HG02973 (cell line): Measurements from ENCODE around the gene FUBP1.
"Not testable (repeated sequence)": the region's sequence is repeated elsewhere in the genome, so short reads cannot be mapped to it uniquely, and the experiment has no call there.

Experiments used
- ATAC-seq: cut with Tn5 transposase; IDR thresholded peaks from one replicate; pipeline ENCODE4 v1.9.1; 2021; ENCODE audit warnings: moderate library complexity; ENCODE audit not compliant: unreplicated experiment

The FUBP1 gene

GRCh38 chr1:77989744-77990143 lies 10.9 kb upstream of the FUBP1 start:
- no peak for ATAC-seq

DNA sequence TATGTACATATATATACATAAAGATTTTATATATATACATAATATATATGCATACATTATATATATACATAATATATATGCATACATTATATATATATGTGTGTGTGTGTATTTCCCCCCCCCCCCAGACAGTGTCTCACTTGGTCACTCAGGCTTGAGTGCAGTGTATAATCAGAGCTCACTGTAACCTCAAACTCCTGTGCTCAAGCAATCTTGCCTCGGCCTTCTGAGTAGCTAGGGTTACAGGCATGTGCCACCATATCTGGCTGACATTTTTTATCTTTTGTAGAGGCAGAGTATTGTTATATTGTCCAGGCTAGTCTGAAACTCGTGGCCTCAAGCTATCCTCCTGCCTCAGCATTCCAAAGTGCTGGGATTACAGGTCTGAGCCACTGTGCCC lies 9.0 kb upstream of the FUBP1 start:
- ATAC-seq: no peak

DNA sequence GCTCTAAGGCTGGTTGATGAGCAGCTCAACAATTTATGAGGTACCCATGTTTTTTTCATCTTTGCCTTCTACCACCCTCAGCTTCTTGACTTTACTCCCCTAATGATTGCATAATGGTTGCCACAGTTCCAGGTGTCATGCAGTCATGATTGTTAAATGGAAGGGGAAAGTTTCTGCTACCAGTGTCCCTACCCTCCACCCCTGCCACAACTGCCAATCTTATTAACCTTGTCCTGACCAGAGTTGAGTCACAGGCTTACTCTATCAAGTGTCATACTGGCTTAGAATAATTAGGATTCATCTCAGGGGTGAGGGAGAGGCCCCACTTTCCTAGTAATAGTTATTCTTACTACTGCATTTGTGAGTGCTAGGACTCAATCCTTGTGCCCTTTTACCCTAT lies 7.9 kb upstream of the FUBP1 start:
- no peak for ATAC-seq

GRCh38 chr1:77984629-77985028 lies 5.8 kb upstream of the FUBP1 start:
- ATAC-seq: no peak

- ATAC-seq: no peak
These were observed 5.1 kb upstream of the FUBP1 start for GRCh38 chr1:77983997-77984355.

DNA sequence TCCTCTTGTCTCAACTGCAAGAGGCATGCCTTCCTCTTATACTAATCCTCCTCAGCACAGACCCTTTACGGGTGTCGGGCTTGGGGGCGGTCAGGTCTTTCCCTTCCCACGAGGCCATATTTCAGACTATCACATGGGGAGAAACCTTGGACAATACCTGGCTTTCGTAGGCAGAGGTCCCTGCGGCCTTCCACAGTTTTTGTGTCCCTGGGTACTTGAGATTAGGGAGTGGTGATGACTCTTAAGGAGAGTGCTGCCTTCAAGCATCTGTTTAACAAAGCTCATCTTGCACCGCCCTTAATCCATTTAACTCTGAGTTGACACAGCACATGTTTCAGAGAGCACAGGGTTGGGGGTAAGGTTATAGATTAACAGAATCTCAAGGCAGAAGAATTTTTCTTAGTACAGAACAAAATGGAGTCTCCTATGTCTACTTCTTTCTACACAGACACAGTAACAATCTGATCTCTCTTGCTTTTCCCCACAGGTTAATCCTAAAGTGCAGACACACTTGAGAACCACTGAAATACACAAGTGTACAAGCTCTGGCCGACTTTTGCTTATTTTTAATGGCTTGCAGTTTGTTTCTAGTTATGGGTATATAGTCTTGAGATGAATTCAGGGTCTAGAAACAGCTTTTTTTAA lies 4.6 kb upstream of the FUBP1 start:
- not testable (repeated sequence) for ATAC-seq

DNA sequence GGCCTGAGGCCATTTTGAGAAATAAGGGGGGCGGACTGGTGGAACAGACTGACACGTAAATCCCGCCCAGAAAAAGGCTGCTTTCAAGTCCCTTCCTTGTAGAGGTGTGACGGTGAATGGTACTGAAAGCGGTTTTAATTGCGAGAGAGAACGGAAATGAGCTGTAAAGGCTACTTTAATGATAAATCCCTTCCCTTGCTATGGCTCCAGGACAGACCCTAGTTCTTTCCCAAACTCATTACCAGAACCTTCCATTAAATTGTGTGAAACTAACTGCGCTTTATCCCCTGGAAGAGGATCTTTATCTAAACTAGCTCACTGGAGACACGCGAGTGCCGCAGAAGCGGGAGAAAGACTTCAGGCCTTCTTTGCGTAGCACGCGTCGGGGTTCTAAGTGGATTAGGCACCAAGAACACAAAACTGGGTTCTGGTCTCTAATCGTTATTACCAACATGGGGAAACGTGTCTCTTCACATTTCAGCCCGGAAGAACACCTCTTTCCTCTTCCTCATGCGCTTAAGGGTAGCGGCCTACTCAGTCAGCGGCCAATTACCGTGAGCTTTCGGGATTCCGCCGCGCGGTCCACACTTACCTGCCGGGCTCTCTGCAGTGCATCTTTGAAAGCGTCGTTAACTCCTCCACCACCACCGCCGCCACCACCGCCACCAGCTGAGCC lies 441 bp downstream of the FUBP1 start:
- peak; percentile 68 for ATAC-seq

- ATAC-seq: no peak
These were observed 931 bp downstream of the FUBP1 start for GRCh38 chr1:77977989-77978292.

GRCh38 chr1:77976433-77977076 lies 2.3 kb downstream of the FUBP1 start:
- no peak for ATAC-seq

GRCh38 chr1:77975907-77976306 lies 3.0 kb downstream of the FUBP1 start:
- ATAC-seq: no peak

DNA sequence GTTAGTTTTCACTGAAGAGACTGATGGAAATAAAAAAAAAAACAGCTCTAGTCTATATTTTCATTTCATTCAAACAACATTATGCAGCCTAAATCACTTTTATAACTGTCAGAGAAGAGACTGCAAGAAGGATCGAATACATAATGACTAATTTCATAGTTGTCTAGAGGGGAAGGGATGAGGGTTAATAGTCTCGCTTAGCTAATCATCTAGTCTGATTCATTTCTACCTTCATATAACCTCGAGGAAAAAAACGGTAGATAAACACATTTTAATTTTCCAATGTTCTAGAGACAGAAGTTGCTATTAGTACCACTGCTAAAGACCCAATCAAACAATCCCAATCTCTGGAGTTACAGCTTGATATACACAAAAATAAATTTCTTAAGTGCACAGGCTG lies 3.5 kb downstream of the FUBP1 start:
- ATAC-seq: no peak

DNA sequence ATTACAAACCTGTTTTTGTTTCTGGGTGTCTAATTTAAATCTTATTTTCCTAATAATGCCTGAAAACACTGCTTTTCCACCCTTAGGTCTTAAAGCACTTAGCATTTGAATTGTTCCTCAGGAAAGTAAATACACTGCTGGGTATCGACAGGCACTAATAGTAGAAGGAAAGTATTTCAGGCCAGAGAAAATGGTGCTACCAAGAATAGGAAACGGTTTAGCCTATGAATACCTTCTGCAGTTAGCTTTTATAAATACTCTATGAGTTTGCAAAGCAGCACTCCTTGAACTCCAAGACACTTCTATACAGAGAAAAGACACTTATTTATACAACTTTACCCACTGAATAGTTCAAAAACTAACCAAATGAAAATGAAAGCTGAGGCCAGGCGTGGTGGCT lies 6.8 kb downstream of the FUBP1 start:
- ATAC-seq: no peak

DNA sequence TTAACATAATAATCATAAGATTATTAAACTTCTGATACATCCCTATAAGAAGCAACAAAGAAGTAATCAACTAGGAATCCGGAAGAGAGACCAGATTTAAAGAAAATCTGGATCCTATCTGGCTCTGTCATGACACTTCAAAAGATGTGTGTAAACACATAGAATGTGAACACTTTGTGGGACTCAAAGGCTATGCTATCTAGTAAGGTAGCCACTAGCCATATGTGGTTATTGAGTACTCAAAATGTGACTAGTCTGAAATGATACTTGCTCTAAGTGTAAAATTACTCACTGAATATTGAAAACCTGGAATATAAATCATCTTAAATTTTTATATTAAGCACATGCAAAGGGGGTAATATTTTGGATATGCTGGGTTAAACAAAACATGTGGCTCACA lies 8.7 kb downstream of the FUBP1 start:
- ATAC-seq: no peak

GRCh38 chr1:77966291-77966690 lies 12.6 kb downstream of the FUBP1 start:
- no peak for ATAC-seq

GRCh38 chr1:77961392-77961791 lies 17.5 kb downstream of the FUBP1 start:
- ATAC-seq: no peak

DNA sequence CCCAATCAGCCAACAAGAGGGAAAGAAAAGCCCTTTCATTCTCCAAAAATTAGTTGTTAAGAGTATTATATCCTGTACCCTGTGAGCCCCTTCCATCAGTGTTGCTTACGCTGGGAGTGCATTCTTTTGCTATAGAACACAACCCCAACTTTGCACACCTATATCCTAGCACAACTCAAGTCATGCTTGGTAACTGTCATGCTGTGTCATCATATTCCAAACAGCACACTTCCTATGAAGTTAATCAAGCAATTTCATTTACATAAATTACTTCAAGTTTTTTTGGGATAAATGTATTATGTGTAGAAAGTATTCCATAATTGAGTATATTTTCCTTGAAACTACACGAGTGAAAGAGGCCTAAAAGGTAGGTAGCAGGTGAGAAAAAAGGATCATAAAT lies 20.0 kb downstream of the FUBP1 start:
- ATAC-seq: no peak

- ATAC-seq: no peak
These were observed 20.5 kb downstream of the FUBP1 start for GRCh38 chr1:77958391-77958790.

DNA sequence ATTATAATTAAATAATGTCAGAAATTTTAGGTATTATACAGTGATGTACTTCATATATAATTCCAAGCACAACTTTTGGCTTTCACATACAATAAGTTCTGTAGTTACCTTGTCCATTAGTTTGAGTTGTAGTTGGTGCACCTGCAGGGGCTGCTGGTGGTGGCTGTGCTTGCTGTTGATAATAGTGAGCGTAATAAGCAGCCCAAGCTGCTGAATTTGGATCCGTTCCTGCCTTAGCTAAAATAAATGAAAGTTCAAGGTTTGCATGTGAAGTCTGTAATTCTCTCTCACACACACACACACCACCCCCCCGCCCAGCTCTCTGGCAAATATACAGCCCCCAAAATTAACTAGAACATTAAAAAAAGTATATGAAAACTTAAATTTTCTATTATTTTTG lies 22.4 kb downstream of the FUBP1 start:
- ATAC-seq: no peak

- ATAC-seq: no peak
These were observed 23.2 kb downstream of the FUBP1 start for GRCh38 chr1:77955709-77956108.

- ATAC-seq: no peak
These were observed 24.4 kb downstream of the FUBP1 start for GRCh38 chr1:77954521-77954920.

DNA sequence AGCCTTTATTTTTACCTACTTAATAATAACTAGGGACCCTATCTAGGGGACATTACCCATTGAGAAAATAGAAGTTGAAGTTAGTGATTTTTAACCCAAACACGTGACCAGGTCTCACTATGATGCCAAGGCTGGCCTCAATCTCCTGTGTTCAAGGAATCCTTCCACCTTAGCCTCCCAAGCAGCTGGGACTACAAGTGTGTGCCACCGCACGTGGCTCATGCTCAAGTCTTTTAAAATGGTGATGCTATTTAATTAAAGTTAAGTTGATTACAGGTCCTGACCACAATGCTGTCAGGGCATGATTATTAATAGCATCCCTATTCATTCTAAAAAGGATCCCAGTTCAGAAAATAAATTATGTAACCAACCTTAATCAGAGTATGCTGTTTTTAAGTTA lies 25.0 kb downstream of the FUBP1 start:
- ATAC-seq: no peak

- ATAC-seq: no peak
These were observed 27.5 kb downstream of the FUBP1 start for GRCh38 chr1:77951328-77951727.

DNA sequence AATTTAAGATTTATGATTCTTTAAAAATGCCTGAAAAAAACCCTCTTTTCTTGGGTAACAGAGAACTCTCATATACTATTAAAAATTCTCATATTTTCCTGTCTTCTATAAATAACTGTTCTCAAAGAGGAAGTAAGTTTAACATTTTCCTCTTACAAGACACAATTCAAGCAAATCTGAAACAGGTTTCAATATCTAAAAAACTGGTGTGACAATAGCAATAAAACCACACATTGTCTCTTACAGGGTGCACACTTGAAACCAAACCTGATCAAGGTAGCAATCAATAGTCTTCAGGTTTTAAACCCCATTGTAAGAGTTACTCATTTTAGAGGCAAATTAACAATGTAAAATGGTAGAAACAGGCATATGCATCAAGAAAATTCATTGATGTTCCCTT lies 28.0 kb downstream of the FUBP1 start:
- peak; percentile 52 for ATAC-seq
